Stimulated activated CD8-positive, alpha-beta memory T cell treated with anti-CD3 and anti-CD28 coated beads, Interleukin-15, amount 100 ng/mL, for 48 hours (primary cell): ENCODE results near the gene HCN4.

Source experiments
- DNase-seq, 2 donors: peaks; one replicate each; pipeline ENCODE4 v3.0.0-alpha.2; 2020; ENCODE audit warnings: low read depth in 2 of 2

HCN4 gene

GRCh38 chr15:73380661-73381060 is 11.9 kb upstream of the HCN4 start:
- no peak for DNase-seq

DNA sequence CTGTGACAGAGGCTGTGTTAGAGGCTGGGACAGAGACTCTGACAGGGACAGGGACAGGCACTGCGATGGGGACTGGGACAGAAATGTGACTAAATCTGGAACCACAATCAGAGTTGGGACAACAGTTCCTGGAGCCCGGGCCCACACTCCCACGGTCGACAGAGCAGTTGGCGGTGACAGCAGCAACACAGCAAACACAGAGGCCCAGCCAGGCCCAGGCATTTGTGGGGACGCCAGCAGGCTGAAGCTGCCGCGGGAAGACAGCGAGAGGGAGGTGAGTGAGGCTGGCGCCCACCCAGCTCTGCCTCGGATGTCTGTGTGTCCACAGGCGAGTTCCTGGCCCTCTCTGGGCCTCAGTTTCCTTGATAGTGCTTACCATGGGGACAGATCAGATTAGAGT is 9.3 kb upstream of the HCN4 start:
- no peak for DNase-seq

GRCh38 chr15:73375755-73376305 is 7.1 kb upstream of the HCN4 start:
- DNase-seq = no peak

- no peak for DNase-seq
Measured at GRCh38 chr15:73375012-73375411, 6.3 kb upstream of the HCN4 start.

- DNase-seq = no peak
Measured at GRCh38 chr15:73374604-73375003, 5.8 kb upstream of the HCN4 start.

- DNase-seq = no peak
Measured at GRCh38 chr15:73373221-73373620, 4.5 kb upstream of the HCN4 start.

- no peak for DNase-seq
Measured at GRCh38 chr15:73371812-73372211, 3.1 kb upstream of the HCN4 start.

DNA sequence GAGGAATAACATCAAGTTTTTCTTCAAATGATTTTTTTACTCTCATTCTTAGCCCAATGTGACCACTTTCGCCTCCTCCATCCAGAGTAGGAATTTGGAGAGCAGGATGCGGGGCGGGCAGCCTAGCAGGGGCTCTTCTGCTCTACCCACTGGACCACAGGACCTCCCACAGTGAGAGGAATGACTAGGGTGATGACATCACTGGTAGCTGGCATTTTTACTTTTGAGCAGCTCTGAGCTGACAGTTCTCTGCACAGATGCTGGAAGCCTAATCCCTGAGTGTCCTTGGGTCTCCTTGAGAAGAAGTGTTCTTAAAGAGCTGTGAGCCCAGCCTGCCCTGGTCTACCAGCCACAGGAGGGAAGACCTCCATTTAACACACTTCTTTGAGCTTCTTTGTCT is 1.4 kb upstream of the HCN4 start:
- DNase-seq = no peak

DNA sequence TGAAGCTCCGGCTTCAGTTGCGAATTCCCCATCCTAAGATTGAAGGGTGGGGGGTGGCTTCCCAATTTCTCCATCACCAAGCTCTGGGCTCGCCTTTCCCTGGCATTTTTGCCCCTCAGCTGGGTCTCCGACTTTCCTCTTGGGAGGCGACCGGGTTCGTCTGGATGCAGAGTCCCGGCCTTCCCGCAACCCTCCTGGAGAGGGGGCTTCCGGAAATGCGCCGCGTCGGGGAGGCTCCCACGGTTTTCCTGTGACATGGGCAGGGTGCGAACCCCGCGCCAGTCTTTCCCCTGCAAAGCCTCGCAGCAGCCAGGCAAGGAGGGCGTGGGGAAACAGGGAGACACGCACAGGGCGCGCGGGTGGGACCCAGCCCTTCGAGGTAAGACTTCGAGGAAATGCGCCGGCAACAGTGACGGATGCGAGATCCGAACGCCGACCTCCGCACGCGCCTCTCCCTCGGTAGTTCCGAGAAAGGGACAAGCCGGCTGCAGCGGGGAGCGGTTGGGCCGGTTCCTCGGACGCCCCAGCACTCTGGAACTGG is 466 bp upstream of the HCN4 start:
- no peak for DNase-seq

GRCh38 chr15:73367624-73368300 is 996 bp downstream of the HCN4 start:
- DNase-seq = no peak

DNA sequence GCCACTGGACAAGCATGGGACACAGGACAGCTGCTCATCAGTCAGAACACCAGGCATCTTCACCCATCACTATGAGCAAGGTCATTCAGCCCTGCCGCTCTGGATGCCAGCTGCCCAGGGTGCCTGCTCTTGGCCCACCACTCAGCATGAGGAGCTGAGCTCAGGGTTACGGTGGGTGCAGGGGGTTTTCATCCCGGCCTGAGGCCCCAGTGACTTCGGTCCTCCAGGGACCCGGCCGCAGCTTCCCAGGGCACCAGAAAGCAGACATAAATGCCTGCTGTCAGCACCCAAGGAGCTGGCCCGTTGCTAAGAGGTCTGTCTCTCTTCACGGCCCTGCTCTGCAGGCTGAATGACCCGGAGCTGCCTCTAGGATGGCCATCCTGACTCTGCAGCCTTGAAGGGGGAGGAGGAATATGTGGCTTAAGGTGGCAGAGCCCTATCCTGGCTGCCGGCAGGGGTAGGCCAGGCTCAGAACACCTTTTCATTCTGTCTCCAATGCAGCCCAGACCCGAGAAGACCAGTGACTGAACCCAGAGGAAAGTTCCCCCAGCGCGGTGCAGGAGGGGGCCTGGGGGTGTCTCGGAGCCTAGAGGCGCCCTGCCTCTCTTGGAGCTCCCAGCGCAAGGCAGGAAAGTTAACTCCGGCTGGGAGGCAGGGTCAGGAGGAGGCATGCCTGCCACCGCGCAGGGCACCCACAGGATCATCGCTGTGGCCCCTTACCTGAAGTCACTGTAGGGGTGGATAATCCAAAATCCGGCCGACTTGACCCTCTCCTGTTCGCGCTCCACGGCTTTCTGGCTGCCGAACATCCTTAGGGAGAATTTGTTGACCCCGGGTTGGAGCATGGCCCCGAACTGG is 1.8 kb downstream of the HCN4 start:
- DNase-seq = no peak

DNA sequence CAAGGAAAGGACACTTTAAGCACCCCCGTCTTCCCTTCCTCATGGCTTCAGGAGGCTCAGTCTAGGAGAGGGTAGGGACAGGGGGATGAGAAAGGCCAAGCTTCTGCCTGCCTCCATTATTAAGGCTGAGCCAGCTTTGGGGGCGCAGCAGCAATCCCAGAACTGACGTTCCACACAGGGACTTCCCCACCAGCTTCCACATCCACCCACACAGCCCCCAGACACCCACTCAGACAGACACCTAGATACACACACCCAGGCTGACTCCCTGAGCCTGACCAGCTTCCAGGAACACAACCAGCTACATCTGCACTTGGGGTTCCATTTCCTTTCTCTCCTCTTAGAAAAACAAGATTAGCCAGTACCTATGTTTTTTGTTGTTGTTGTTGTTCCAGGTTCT is 4.7 kb downstream of the HCN4 start:
- no peak for DNase-seq

GRCh38 chr15:73362900-73363299 is 5.9 kb downstream of the HCN4 start:
- no peak for DNase-seq

DNA sequence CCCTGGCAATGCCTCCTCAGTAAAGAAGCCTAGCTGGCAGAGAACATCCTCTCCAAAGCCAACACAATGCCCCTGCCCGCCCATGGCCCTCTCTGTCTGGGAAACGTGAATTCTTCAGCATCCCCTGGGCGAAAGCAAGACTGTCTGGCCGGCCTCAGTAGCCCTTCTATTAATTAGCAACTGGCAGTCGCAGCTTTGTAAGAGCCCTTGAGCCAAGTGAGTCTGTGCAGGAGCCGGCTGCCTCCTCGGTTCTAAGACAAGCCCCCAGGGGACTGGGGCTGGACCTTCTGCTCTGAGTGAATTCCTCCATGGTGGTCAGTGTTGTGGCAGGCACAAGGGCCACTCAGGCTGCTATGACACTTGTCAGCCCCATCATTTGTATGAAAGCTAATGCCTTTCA is 7.4 kb downstream of the HCN4 start:
- DNase-seq = no peak

DNA sequence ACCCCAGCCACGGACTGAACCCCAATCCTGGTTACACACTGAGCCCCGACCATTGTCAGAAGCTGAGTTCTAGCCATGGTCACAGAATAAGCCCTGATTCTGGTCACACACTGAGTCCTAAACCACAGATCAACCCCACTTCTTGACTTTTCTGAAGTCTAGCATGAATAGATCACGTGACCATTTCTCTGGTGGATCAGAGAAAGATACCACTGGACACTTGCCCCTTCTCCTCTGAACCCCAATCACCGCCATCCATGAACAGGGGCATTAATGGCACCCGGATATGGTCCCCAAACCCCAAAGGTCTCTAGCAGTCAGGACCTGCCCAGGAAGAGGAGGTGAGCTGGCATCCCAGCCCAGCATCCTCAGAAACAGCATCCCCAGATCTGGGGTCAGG is 9.1 kb downstream of the HCN4 start:
- DNase-seq = no peak

GRCh38 chr15:73357999-73358665 is 10.6 kb downstream of the HCN4 start:
- no peak for DNase-seq

- no peak for DNase-seq
Measured at GRCh38 chr15:73355612-73356265, 13.0 kb downstream of the HCN4 start.

- no peak for DNase-seq
Measured at GRCh38 chr15:73354241-73354640, 14.5 kb downstream of the HCN4 start.

DNA sequence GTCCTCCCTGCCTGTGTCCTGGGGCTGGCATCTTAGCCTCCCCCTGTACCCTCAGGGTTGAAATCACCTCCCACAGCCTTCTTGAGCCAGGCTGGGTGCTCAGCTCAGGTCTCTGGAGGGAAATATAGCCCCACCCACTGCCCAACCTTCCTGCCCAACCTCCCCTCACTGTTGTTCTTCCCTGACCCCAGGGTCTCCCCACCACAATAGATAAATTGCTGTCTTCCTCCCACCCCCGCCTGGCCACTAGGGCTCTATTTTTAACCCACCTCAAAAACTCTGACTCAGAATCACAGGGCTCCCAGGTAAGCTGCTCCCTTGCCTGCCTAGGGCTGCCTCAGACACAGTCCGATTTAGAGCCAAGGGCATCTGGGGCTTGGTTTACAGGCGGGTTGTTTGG is 15.0 kb downstream of the HCN4 start:
- DNase-seq = no peak

DNA sequence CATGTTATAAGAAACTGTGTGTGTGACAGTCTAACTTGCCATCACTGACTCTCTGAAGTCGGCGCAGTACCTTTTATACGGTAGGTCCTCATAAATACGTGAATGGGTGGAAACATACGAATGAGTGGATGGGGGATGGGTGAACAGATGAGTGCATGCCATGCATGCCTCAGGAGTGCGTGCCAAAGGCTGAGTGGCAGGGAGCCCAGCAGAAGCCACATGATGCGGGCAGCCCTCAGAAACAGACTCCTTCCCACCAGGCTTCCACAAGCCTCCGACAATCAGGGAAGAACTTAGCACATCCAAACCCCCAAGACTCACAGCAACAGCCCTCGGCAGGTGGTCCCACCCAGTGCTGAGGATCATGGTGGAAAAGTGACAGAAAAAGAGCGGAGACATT is 16.7 kb downstream of the HCN4 start:
- DNase-seq = no peak

GRCh38 chr15:73349191-73349590 is 19.6 kb downstream of the HCN4 start:
- no peak for DNase-seq
